Cardiac muscle cell (in vitro differentiated cells and primary cell): Measurements from ENCODE around the gene NETO2. TPM values are rescaled to one million over a fixed set of nuclear protein-coding genes. Genes with fewer than 3 reads are reported as not detected.

Experiments used
- DNase-seq, 2 donors: peaks; one replicate each; pipeline versions ENCODE4 v3.0.0 to v3.0.0-alpha.2; 2010 to 2017; ENCODE audit warnings: low read depth in 1 of 2, low spot score in 1 of 2
- H3K27ac ChIP-seq: fragments of 200-600 bp; sonication (generic); 2 replicates; pipeline ENCODE4 v1.5.1; 2016
- H3K27me3 ChIP-seq: fragments of 200-600 bp; sonication (generic); 2 replicates; pipeline ENCODE4 v1.6.0; 2016; ENCODE audit warnings: control low read depth
- H3K36me3 ChIP-seq: fragments of 200-600 bp; sonication (generic); 2 replicates; pipeline ENCODE4 v1.5.1; 2016; ENCODE audit warnings: control low read depth
- H3K4me1 ChIP-seq: fragments of 200-600 bp; sonication (generic); 2 replicates; pipeline ENCODE4 v1.8.1; 2017; ENCODE audit warnings: low read depth, mild to moderate bottlenecking, mixed run types
- H3K4me3 ChIP-seq: fragments of 200-600 bp; sonication (generic); 2 replicates; pipeline ENCODE4 v1.5.1; 2016; ENCODE audit warnings: mild to moderate bottlenecking
- H3K9me3 ChIP-seq: fragments of 200-600 bp; sonication (generic); 2 replicates; pipeline ENCODE4 v1.5.1; 2017; ENCODE audit warnings: low read depth, mild to moderate bottlenecking, control low read depth
- polyA plus RNA-seq: library from polyadenylated mRNA; unstranded; fragments of >200 nt; fragmentation: Nextera tagmentation; extraction: Ambion mirVana; gene quantifications from 2 replicates; pipeline ENCODE4 v1.2.1, GENCODE V29; 2016
- total RNA-seq: library from RNA; depleted of rRNA; stranded (reverse); fragments of >200 nt; gene quantifications from 2 replicates; pipeline ENCODE4 v1.2.3, GENCODE V29; 2016
- TF ChIP-seq, protein P1 (sequence below): IDR thresholded peaks from 2 replicates; pipeline ENCODE4 v1.5.1; 2012; ENCODE audit warnings: low read depth, mild to moderate bottlenecking, low read length

NETO2 gene
- total and polyA plus RNA-seq, 2 experiments from 2014 or later = 12.7 to 19.0 TPM

DNA sequence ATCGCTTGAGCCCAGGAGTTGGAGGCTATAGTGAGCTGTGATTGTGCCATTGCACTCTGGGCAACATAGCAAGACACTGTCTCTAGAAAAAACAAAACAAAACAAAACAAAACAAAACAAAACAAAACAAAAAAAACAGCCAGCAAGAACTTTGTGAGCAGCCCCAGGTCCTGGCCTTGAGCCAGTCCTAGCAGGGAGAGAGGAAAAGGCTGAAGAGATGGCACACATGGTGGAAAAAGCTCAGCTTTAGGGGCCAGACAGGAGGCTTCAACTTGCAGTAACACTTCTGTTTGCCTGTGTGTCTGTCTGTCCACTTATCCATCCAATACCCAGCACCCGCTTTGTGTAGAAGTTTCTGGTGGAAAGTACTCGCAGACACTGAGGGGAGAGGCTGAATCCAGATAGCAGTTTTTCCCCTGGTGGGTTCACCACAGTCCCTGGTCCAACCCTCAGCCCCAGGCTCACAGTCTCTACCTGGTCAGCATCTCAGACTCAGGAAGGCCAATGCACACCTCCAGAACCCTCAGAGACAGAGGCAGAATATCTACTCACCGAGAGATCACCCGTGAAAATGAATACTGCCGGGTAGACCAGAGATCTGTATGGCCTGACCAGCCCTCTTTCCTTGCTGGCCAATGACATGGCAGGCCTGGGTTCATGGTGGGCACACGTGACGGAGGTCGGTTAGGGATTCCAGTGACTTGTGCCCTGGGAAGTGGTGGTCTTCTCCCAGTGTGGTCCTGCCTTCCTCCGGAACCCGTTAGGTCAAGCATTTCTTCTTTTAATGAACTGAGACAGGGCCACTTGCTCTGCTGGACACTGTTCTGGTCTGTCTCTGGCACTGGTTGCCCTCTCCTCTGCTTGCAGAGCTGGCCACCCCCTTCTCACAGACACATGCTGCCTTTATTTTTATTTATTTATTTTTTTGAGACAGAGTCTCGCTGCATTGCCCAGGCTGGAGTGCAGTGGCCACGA, 90.8 kb downstream of the NETO2 start:
- no peaks in the 10 kb centered on the region for H3K27me3 ChIP-seq
- no peak for DNase-seq
- TF ChIP-seq, protein P1, sequence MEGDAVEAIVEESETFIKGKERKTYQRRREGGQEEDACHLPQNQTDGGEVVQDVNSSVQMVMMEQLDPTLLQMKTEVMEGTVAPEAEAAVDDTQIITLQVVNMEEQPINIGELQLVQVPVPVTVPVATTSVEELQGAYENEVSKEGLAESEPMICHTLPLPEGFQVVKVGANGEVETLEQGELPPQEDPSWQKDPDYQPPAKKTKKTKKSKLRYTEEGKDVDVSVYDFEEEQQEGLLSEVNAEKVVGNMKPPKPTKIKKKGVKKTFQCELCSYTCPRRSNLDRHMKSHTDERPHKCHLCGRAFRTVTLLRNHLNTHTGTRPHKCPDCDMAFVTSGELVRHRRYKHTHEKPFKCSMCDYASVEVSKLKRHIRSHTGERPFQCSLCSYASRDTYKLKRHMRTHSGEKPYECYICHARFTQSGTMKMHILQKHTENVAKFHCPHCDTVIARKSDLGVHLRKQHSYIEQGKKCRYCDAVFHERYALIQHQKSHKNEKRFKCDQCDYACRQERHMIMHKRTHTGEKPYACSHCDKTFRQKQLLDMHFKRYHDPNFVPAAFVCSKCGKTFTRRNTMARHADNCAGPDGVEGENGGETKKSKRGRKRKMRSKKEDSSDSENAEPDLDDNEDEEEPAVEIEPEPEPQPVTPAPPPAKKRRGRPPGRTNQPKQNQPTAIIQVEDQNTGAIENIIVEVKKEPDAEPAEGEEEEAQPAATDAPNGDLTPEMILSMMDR = no peak
- no peaks in the 10 kb centered on the region for H3K36me3 ChIP-seq
- H3K4me3 ChIP-seq = no peak overlapping the region
- no peak overlapping the region for H3K27ac ChIP-seq
- no peaks in the 10 kb centered on the region for H3K9me3 ChIP-seq
- no peaks in the 10 kb centered on the region for H3K4me1 ChIP-seq

DNA sequence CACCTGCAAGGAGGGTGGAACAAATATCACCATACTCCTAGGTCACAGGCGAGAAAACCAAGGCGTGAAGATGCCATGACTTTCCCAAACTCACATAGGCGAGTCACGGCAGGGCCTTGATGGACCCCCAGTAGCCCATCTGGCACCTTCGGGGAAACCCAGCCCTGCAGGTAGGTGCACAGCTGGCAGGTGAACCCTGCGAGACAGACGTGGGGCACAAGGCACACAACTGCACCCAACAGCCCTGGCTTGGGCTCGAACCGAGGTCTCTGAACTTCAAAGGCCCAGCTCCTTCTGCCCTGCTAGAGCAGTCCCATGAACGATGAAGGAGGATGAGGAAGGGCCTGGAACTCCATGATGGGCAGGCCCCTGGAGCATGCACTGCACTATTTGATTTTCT, 92.7 kb downstream of the NETO2 start:
- TF ChIP-seq, protein P1 = no peak
- DNase-seq = no peak

DNA sequence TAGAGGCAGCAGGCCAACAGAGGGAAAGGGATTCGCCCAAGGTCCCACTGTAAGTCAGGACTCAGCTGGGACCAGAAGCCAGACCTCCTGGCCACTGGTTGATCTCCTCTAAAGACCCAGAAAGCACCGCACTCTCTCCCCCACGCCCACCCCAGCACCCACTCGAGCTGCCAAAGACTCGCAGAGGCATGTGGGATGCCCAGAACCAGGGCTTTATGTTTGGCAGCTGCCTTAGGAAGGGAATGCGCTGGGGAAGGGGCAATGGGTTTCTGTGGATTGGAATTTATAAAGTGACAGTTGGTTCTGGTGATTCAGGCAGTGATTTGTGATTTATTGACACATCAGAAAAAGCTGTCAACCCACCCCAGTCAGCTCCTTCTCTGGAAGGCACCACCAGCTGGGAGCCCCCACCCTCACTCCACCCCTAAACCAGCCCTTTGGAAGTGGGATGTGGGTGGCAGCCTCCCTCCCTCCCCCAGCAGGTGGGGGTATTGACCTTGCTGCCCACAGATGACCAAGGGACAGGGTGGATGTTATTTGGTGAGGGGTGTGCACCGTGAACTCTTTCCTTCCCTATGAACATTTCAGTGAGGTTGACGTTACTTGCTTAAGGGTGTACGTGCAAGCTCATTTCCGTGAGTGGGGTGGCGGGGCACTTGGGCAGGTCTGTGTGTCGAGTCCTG, 93.7 kb downstream of the NETO2 start:
- Histone ChIP-seq H3K36me3 (no peaks in the 10 kb centered on the region), H3K9me3 (no peaks in the 10 kb centered on the region), H3K4me3 (no peak overlapping the region), H3K4me1 (peaks cover 4% of the 10 kb centered on the region), H3K27ac (no peak overlapping the region), H3K27me3 (no peaks in the 10 kb centered on the region)
- TF ChIP-seq, protein P1 = no peak
- DNase-seq = no peak

More for the DNA sequence above, 92.7 kb downstream of the NETO2 start:
- Histone ChIP-seq H3K4me1 (peaks cover 4% of the 10 kb centered on the region), H3K4me3 (no peak overlapping the region), H3K9me3 (no peaks in the 10 kb centered on the region), H3K27me3 (no peaks in the 10 kb centered on the region), H3K36me3 (no peaks in the 10 kb centered on the region), H3K27ac (no peak overlapping the region)

DNA sequence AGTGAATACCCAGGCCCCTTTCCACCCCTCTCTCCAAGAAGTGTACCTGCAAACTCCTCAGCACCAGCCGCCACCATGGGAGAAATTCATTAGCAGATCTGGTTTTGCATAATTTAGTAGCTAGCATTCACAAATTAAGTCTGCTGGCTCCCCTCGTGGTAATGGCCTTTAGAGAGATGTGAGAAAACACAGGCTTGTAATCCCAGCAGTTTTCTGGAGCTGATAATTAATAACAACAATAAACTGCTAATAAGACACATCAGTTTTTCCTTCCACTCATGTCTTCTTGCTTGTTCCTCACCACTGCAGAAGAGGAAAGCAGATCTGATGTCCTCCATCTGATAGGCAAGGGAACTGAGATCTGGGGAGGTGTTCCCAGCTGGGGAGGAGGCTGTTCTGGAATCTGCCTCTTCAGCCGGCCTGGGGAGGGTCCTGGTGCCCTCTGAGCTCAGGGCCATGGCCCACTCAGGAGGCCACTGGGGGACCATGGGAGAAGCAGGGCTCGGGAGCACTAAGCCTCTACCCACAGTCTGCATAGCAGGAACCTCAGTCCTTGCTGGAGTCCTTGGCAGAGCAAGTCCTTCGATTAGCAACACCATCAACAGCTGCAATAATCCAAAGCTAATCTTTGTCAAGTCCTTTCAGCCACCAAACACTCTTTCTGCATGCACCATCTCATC, 96.1 kb downstream of the NETO2 start:
- TF ChIP-seq, protein P1 = no peak
- no peaks in the 10 kb centered on the region for H3K9me3 ChIP-seq
- H3K4me3 ChIP-seq = no peak overlapping the region
- DNase-seq = no peak
- no peaks in the 10 kb centered on the region for H3K27me3 ChIP-seq
- H3K27ac ChIP-seq = no peak overlapping the region
- H3K36me3 ChIP-seq = no peaks in the 10 kb centered on the region
- H3K4me1 ChIP-seq = peaks cover 4% of the 10 kb centered on the region

DNA sequence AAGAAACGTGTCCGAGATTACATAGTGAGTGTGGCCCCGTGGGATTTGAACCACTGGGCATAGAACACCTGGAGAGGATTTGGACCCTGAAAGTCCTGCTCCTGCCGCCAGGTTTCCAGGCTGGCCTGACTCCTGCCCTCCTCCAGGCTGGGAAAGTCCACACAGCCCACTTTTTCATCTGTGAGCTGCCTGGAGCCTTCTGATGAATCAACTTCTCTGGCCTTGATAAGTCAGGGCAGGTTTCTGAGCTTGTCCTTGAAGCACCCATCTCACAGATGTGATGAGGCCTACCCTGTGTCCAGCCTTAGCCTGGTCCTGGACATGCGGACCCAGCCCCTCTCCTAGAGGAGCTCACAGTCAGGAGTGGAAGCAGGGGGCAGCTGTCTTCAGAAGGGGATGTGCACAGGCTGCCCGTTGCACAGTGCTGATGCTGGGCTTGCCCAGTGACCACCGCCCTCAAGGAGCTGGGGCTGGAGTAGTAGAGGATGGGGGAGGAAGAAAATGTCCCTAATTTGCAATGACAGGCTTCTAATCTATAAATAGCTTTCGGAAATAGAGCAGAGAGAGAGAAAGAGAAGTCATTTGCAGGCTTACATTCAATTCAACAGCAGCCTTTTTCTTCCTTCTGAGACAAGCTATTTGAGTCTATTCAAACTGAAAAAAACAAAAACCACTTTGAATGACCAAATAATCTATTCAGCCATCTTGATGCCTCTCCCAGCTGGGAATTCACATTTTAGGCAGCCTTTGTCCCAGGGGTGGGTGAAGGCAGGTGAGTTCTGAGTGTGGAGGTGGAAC, 96.8 kb downstream of the NETO2 start:
- no peak for DNase-seq
- TF ChIP-seq, protein P1 = no peak

More for the DNA sequence above, 96.8 kb downstream of the NETO2 start:
- Histone ChIP-seq H3K27ac (no peak overlapping the region), H3K27me3 (no peaks in the 10 kb centered on the region), H3K36me3 (no peaks in the 10 kb centered on the region), H3K4me3 (no peak overlapping the region), H3K9me3 (no peaks in the 10 kb centered on the region), H3K4me1 (peaks cover 4% of the 10 kb centered on the region)
